HEK293 (cell line): ENCODE data around the gene ERCC2.

Experiments
- GLIS1 ChIP-seq: fragments of 450-650 bp; formaldehyde crosslinking; IDR thresholded peaks from 2 replicates; pipeline ENCODE4 v1.5.1; 2016; ENCODE audit warnings: missing biosample characterization, missing genetic modification characterization
- GLIS2 ChIP-seq: fragments of 450-650 bp; formaldehyde crosslinking; IDR thresholded peaks from 2 replicates; pipeline ENCODE4 v1.5.1; 2016; ENCODE audit warnings: missing biosample characterization, missing genetic modification characterization
- KLF1 ChIP-seq: fragments of 450-650 bp; formaldehyde crosslinking; IDR thresholded peaks from 2 replicates; pipeline ENCODE4 v1.5.1; 2016; ENCODE audit warnings: missing biosample characterization, missing genetic modification characterization
- KLF16 ChIP-seq: fragments of 450-650 bp; formaldehyde crosslinking; IDR thresholded peaks from 2 replicates; pipeline ENCODE4 v1.5.1; 2017; ENCODE audit warnings: missing biosample characterization, missing genetic modification characterization
- KLF9 ChIP-seq: fragments of 450-650 bp; formaldehyde crosslinking; IDR thresholded peaks from 2 replicates; pipeline ENCODE4 v1.5.1; 2016; ENCODE audit warnings: missing biosample characterization, missing genetic modification characterization, low read depth
- MYNN ChIP-seq: fragments of 450-650 bp; formaldehyde crosslinking; IDR thresholded peaks from 2 replicates; pipeline ENCODE4 v1.5.1; 2016; ENCODE audit warnings: missing biosample characterization, missing genetic modification characterization, borderline replicate concordance
- PATZ1 ChIP-seq: fragments of 450-650 bp; formaldehyde crosslinking; IDR thresholded peaks from 2 replicates; pipeline ENCODE4 v1.5.1; 2016; ENCODE audit warnings: missing biosample characterization, missing genetic modification characterization
- PBX3 ChIP-seq: sonication (generic); formaldehyde crosslinking; IDR thresholded peaks from 2 replicates; pipeline ENCODE4 v1.8.1; 2022; ENCODE audit warnings: mild to moderate bottlenecking, moderate library complexity, missing genetic modification reagents
- SCRT1 ChIP-seq: fragments of 450-650 bp; formaldehyde crosslinking; IDR thresholded peaks from 2 replicates; pipeline ENCODE4 v1.5.1; 2016; ENCODE audit warnings: missing biosample characterization, missing genetic modification characterization, borderline replicate concordance
- SP2 ChIP-seq: fragments of 450-650 bp; formaldehyde crosslinking; IDR thresholded peaks from 2 replicates; pipeline ENCODE4 v1.5.1; 2016; ENCODE audit warnings: missing biosample characterization, missing genetic modification characterization
- YY1 ChIP-seq: fragments of 450-650 bp; formaldehyde crosslinking; IDR thresholded peaks from 2 replicates; pipeline ENCODE4 v1.5.1; 2018; ENCODE audit warnings: missing biosample characterization, missing genetic modification characterization
- ZBTB17 ChIP-seq: fragments of 450-650 bp; formaldehyde crosslinking; IDR thresholded peaks from 2 replicates; pipeline ENCODE4 v1.5.1; 2016; ENCODE audit warnings: missing biosample characterization, missing genetic modification characterization
- ZBTB20 ChIP-seq: fragments of 450-650 bp; formaldehyde crosslinking; IDR thresholded peaks from 2 replicates; pipeline ENCODE4 v1.5.1; 2016; ENCODE audit warnings: missing biosample characterization, missing genetic modification characterization
- ZBTB26 ChIP-seq: fragments of 450-650 bp; formaldehyde crosslinking; optimal IDR thresholded peaks from 2 replicates; pipeline ENCODE3; 2016; ENCODE audit warnings: missing biosample characterization, mild to moderate bottlenecking, missing genetic modification characterization
- ZBTB48 ChIP-seq: fragments of 450-650 bp; formaldehyde crosslinking; IDR thresholded peaks from 2 replicates; pipeline ENCODE4 v1.5.1; 2016; ENCODE audit warnings: missing biosample characterization, missing genetic modification characterization
- ZBTB8A ChIP-seq: fragments of 450-650 bp; formaldehyde crosslinking; IDR thresholded peaks from 2 replicates; pipeline ENCODE4 v1.5.1; 2016; ENCODE audit warnings: missing biosample characterization, missing genetic modification characterization
- ZEB2 ChIP-seq: fragments of 450-650 bp; formaldehyde crosslinking; IDR thresholded peaks from 2 replicates; pipeline ENCODE4 v1.5.1; 2016; ENCODE audit warnings: missing biosample characterization, missing genetic modification characterization
- ZFP3 ChIP-seq: fragments of 450-650 bp; formaldehyde crosslinking; IDR thresholded peaks from 2 replicates; pipeline ENCODE4 v1.5.1; 2016; ENCODE audit warnings: low read depth, missing biosample characterization, missing genetic modification characterization
- ZNF169 ChIP-seq: fragments of 450-650 bp; formaldehyde crosslinking; IDR thresholded peaks from 2 replicates; pipeline ENCODE4 v1.5.1; 2016; ENCODE audit warnings: missing biosample characterization, missing genetic modification characterization
- ZNF214 ChIP-seq: fragments of 450-650 bp; formaldehyde crosslinking; IDR thresholded peaks from 2 replicates; pipeline ENCODE4 v1.5.1; 2017; ENCODE audit warnings: missing biosample characterization, mild to moderate bottlenecking, missing genetic modification characterization, borderline replicate concordance
- ZNF248 ChIP-seq: fragments of 450-650 bp; formaldehyde crosslinking; IDR thresholded peaks from 2 replicates; pipeline ENCODE4 v1.5.1; 2017; ENCODE audit warnings: missing biosample characterization, missing genetic modification characterization
- ZNF350 ChIP-seq: fragments of 450-650 bp; formaldehyde crosslinking; IDR thresholded peaks from 2 replicates; pipeline ENCODE4 v1.5.0; 2017; ENCODE audit warnings: missing biosample characterization, mild to moderate bottlenecking, missing genetic modification characterization
- ZNF366 ChIP-seq: fragments of 450-650 bp; formaldehyde crosslinking; conservative IDR thresholded peaks from 2 replicates; pipeline ENCODE4 v1.5.1; 2016; ENCODE audit warnings: missing biosample characterization, missing genetic modification characterization
- ZNF530 ChIP-seq: fragments of 450-650 bp; formaldehyde crosslinking; IDR thresholded peaks from 2 replicates; pipeline ENCODE4 v1.5.1; 2016; ENCODE audit warnings: low read depth, missing biosample characterization, missing genetic modification characterization
- ZNF610 ChIP-seq: fragments of 450-650 bp; formaldehyde crosslinking; IDR thresholded peaks from 2 replicates; pipeline ENCODE4 v1.5.1; 2016; ENCODE audit warnings: missing biosample characterization, missing genetic modification characterization, borderline replicate concordance
- ZNF623 ChIP-seq: fragments of 450-650 bp; formaldehyde crosslinking; IDR thresholded peaks from 2 replicates; pipeline ENCODE4 v1.5.1; 2016; ENCODE audit warnings: missing biosample characterization, missing genetic modification characterization
- ZNF639 ChIP-seq: fragments of 450-650 bp; formaldehyde crosslinking; IDR thresholded peaks from 2 replicates; pipeline ENCODE4 v1.5.1; 2016; ENCODE audit warnings: missing biosample characterization, missing genetic modification characterization
- ZNF660 ChIP-seq: fragments of 450-650 bp; IDR thresholded peaks from 2 replicates; pipeline ENCODE4 v1.5.1; 2018; ENCODE audit warnings: missing biosample characterization, mild to moderate bottlenecking, missing genetic modification characterization
- ZSCAN18 ChIP-seq: fragments of 450-650 bp; formaldehyde crosslinking; IDR thresholded peaks from 2 replicates; pipeline ENCODE4 v1.5.1; 2016; ENCODE audit warnings: missing biosample characterization, missing genetic modification characterization
- ZSCAN4 ChIP-seq: fragments of 450-650 bp; formaldehyde crosslinking; IDR thresholded peaks from 2 replicates; pipeline ENCODE4 v1.5.1; 2017; ENCODE audit warnings: missing biosample characterization, missing genetic modification characterization
- ZXDB ChIP-seq: fragments of 450-650 bp; formaldehyde crosslinking; IDR thresholded peaks from 2 replicates; pipeline ENCODE4 v1.5.1; 2016; ENCODE audit warnings: missing biosample characterization, missing genetic modification characterization

ERCC2 gene

GRCh38 chr19:45406226-45407090, 36.1 kb upstream of the ERCC2 start, which contains the start of gene POLR1G (continued):
- TF ChIP-seq ZNF169 (no peak), PBX3 (CRISPR knock-in tag) (no peak), KLF16 (tag by site-specific recombination) (peak; percentile 99), KLF1 (no peak; the same call in 1 of the 2 replicates), ZFP3 (no peak), SP2 (tag by site-specific recombination) (0 out of 2 replicates have a peak, but pooled peaks have one; percentile 39), ZSCAN4 (tag by site-specific recombination) (peak; percentile 42; the same call in 1 of the 2 replicates), ZNF248 (tag by site-specific recombination) (no peak), MYNN (tag by site-specific recombination) (no peak), ZNF610 (tag by site-specific recombination) (peak; percentile 7; the same call in 1 of the 2 replicates), ZBTB20 (tag by site-specific recombination) (peak; percentile 80), ZNF623 (tag by site-specific recombination) (0 out of 2 replicates have a peak, but pooled peaks have one; percentile 16), YY1 (tag by site-specific recombination) (0 out of 2 replicates have a peak, but pooled peaks have one; percentile 39), ZNF639 (tag by site-specific recombination) (peak; percentile 67; the same call in 1 of the 2 replicates), ZNF660 (tag by site-specific recombination) (peak; percentile 55), ZNF350 (tag by site-specific recombination) (peak; percentile 13; the same call in 1 of the 2 replicates), GLIS2 (tag by site-specific recombination) (peak; percentile 52; the same call in 1 of the 2 replicates), ZXDB (tag by site-specific recombination) (peak; percentile 92), ZBTB48 (peak; percentile 81; the same call in 1 of the 2 replicates), ZSCAN18 (peak; percentile 42; the same call in 1 of the 2 replicates), ZNF214 (tag by site-specific recombination) (no peak), SCRT1 (tag by site-specific recombination) (0 out of 2 replicates have a peak, but pooled peaks have one; percentile 17), ZBTB8A (0 out of 2 replicates have a peak, but pooled peaks have one; percentile 32), GLIS1 (tag by site-specific recombination) (peak; percentile 8; the same call in 1 of the 2 replicates), PATZ1 (peak; percentile 76), ZBTB17 (tag by site-specific recombination) (peak; percentile 71; the same call in 1 of the 2 replicates), ZEB2 (0 out of 2 replicates have a peak, but pooled peaks have one; percentile 9), ZNF366 (tag by site-specific recombination) (0 out of 2 replicates have a peak, but pooled peaks have one; percentile 4), ZNF530 (tag by site-specific recombination) (no peak), ZBTB26 (peak; percentile 25), KLF9 (tag by site-specific recombination) (peak; percentile 73)
